C1 segment of cervical spinal cord (tissue), 14 donors: ENCODE data around the gene BRICD5.

Experiments used
- DNase-seq, 14 donors: peaks; one replicate each; lab custom pipeline; 2025; lab: John Stamatoyannopoulos, UW

The BRICD5 gene

GRCh38 chr16:2199621-2200139 lies 11.0 kb downstream of the BRICD5 start:
- no peak for DNase-seq

DNA sequence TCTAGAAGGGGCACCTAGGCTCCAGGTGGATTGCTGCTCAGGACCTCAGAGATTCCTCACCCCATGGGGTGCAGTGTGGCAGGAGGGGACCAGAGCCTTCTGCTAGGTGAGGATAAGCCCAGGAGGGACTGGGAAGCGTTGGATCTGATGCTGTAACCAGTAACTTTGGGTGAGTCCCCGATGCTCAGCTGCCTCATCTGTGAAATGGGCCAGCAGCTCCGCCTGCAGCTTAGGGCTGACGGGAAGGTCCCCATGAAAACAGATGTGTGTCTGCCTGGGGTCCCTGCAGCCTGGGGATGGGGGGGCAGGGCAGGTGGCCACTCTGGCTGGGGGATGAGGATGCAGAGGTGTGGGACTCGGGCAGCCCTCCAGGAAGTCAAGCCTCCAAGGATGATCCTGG lies 11.6 kb downstream of the BRICD5 start:
- DNase-seq: no peak

GRCh38 chr16:2198283-2198682 lies 12.4 kb downstream of the BRICD5 start:
- DNase-seq: no peak

DNA sequence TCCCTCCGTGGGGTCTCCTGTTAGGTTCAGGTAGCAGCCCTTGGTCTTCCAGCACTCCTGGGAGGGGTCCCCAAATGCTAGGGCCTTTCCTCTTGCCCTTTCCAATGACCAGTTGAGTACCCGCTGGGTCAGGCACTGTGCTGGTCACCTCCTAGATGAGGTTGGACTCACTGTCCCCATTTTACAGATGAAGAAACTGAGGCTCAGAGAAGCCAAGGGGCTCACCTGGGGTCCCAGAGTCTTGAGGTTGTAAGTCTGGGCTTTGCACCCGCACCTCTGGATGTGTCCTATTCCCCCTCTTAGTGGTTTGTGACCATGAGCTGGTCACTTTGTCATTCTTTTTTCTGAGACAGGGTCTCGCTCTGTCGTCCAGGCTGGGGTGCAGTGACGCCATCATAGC lies 12.9 kb downstream of the BRICD5 start:
- DNase-seq: no peak

GRCh38 chr16:2196981-2197511 lies 13.6 kb downstream of the BRICD5 start:
- DNase-seq: no peak

DNA sequence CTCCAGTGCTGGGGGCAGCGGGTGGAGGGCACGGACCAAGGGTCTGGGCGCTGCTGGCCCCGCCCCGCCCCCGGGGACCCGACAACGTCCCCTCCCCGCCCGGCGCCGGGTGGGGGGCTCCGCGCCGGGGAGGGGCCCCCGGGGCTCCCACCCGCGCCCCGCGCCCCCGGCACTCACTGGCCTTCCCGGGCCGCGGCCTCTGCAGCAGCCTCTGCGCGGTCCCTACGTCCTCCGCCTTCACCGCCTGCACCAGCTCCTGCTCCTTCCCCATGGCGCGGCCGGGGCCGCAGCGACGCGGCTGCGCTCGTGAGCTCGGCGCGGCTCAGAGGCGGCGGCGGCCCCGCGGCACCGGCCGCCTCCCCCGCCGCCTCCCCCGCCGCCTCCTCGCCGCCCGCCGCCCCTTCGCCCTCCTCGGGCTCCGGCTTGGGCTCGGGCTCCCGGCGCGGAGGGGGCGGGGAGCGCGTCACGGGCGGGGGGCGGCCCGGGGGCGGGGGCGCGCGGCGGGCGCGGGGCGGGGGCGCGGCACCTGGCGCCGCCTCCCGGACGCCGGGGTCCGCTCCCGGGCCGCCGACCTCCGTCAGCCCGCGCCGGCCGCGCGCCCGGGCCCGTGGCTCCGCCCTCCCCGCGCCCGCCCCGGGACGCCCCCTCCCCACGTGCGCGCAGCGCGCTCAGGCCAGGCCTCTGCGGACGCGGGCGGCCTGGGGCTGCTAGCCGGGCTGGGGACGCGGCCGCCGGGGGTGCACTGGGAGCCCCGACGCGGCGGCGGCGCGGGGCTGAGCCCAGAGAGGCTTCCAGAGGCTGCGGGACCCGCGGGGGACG lies 14.3 kb downstream of the BRICD5 start, which contains the start of gene CASKIN1:
TSS of gene CASKIN1 (minus strand) at position 444 of the 819 bp plus-strand sequence. CDS start at position 271, 173 bp downstream.
- no peak for DNase-seq

DNA sequence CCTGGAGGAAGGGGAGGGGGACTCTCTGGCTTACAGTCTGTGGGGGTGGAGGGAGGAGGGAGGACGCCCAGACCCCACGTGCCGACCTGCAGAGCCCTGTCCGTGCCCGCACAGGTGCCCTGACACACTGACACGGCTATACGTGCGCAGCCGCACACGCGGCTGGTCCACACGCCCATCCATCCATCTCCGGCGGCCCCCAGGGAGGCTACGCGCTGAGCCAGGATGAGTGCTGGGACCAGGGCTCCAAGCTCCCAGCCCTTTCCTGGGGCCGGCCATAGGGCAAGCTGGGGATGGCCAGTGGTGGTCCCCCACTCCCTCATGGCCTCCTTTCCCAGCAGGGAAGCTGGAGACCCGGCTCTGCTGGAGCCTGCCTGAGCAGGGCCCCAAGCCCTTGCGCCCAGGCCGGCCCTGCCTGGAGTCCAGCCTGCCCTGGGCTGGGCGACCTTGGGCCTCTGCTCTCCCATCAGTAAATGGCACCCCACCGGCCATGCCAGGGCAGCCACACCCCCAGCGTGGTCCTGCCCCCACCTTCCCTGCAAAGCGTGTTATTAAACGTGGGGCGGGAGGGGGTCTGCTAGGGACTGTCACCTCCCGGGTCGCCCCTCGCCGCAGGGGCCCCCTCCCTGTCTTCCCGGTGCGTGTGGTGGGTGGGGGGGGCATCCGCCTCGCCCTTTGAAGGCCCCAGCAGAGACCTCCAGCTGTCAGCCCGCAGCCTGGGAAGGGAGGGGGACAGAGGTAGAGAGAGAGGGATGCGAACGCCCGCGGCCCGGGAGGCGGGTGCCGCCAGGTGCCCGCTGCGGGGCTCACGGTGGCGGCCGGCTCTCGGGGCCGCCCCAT lies 15.1 kb downstream of the BRICD5 start:
- DNase-seq: no peak

GRCh38 chr16:2194852-2195321 lies 15.8 kb downstream of the BRICD5 start:
- peak in 1 of 14 donors; percentile 40 for DNase-seq

GRCh38 chr16:2194166-2194834 lies 16.4 kb downstream of the BRICD5 start:
- DNase-seq: no peak

DNA sequence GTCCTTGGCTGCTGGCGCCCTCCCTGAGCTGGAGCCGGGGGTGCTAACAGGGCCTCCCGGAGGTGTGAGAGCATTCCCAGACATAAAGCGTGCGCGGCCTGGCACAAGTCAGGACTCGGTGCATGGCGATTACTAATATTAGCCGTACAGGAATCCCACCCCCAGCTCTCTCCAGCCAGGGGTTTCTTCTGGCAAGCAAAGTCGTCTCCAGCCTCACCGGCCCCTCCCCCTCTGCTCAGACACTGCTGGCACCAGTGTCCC lies 19.3 kb downstream of the BRICD5 start:
- DNase-seq: peak in 1 of 14 donors; percentile 50

- DNase-seq: peak in 9 of 14 donors; percentile 7 to 68 (median 34)
Observed at GRCh38 chr16:2190659-2191445, 19.8 kb downstream of the BRICD5 start.

GRCh38 chr16:2190002-2190658 lies 20.5 kb downstream of the BRICD5 start:
- no peak for DNase-seq

- no peak for DNase-seq
Observed at GRCh38 chr16:2189252-2189893, 21.3 kb downstream of the BRICD5 start.

DNA sequence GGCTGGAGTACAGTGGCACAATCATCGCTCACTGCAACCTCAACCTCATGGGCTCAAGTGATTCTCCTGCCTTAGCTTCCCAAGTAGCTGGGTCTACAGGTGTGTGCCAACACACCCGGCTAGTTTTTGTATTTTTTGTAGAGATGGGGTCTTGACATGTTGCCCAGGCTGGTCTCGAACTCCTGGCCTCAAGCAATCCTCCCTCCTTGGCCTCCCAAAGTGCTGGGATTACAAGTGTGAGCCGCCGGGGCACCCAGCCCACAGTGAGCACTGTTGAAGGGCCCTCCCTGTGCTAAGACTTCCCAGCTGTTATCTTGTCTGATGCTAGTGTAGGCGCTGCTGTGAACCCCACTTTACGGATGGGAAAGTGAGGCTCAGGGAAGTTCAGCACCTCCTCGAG lies 22.3 kb downstream of the BRICD5 start:
- no peak for DNase-seq

GRCh38 chr16:2187212-2187611 lies 23.5 kb downstream of the BRICD5 start:
- DNase-seq: no peak

DNA sequence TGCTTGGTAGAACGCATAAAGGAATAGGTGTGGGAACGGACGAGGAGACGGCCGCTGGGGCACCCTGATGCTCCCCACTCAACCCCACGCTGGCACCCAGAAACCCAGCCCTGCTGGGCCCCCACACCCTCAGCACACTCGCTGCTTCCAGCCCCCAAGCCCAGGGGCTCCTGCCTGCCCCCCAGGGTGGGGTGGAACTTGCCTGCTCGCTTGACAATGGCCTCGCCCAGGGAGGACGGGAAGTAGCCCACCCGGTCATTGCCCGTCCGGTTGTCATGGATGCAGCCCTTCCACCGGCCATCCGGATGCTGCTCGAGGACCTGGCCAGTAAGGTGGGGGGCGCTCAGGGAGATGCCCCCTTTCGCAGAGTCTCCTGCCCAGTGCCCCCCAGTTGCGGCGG lies 24.2 kb downstream of the BRICD5 start:
- no peak for DNase-seq

DNA sequence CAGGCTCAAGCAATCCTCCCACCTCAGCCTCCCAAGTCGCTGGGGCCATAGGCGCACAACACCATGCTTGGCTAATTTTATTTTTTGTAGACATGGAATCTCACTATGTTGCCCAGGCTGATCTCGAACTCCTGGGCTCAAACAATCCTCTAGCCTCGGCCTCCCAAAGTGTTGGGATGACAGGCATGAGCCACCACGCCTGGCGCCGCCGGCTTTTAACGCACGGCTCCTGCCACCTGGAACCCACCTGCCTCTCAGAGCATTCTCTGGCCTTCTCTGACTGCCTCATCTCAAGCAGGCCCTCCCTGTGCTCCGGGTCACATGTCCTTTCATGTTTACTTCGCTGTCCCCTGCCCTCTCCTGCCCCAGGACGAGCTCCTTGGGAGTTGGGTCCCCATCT lies 24.6 kb downstream of the BRICD5 start:
- no peak for DNase-seq

- DNase-seq: no peak
Observed at GRCh38 chr16:2184962-2185361, 25.7 kb downstream of the BRICD5 start.

GRCh38 chr16:2184346-2184745 lies 26.3 kb downstream of the BRICD5 start:
- DNase-seq: no peak

DNA sequence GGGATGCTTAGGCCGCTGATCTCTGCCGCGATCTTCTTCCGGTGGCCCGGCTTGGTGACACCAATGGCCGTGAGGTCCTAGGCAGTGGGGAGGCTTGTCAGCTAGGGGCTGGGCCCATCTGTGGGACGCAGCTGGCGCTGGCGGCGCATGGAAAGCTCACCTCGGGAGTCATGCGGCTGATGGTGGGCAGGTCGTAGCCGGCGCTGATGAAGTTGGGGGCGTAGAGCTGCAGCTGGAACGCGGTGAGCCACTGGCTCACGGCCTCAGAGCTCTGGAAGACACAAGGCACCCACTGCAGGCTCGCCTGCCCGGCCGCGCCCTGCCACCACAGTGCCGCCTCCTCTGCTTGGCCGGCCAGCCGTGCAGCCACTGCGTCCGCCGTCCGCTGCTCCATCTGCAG lies 27.0 kb downstream of the BRICD5 start:
- no peak for DNase-seq
